Gastrocnemius medialis (tissue), 4 donors: ENCODE data around the gene YWHAH.

Source experiments
- POLR2A ChIP-seq, 2 donors: fragments of 450-650 bp; IDR thresholded peaks; one replicate each; pipeline ENCODE4 v1.6.1; 2017; ENCODE audit warnings: antibody characterized with exemption in 2 of 2, mild to moderate bottlenecking in 2 of 2, moderate library complexity in 2 of 2
- TF ChIP-seq, protein P1 (sequence below), 5 experiments: fragments of 450-650 bp in 3 of 5; fragments of 200-600 bp in 2 of 5; sonication (generic) in 2 of 5; IDR thresholded peaks in 4 of 5; conservative IDR thresholded peaks in 1 of 5; 1 replicate in 4 of 5; 2 replicates in 1 of 5; pipeline ENCODE4 v1.5.1; 2016 to 2019; ENCODE audit warnings: antibody characterized with exemption in 5 of 5, mild to moderate bottlenecking in 3 of 5, moderate library complexity in 3 of 5

DNA sequence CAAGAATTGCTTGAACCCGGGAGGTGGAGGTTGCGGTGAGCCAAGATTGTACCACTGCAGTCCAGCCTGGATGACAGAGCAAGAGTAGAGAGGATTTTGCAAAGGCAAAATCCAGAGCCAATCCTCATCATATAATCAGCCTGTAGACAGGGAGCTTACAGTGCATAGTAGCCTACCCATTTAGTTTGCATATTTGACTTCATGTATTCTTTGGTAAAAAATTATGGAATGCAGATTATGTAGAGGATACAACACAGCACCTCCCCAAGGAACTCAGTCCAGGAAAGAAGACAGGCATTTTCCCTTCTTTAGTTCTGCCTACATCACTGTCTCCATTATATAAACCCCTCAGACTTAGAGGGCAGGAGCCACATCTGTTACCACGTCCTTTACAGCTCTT lies 39.7 kb upstream of the YWHAH start:
- TF ChIP-seq, protein P1, sequence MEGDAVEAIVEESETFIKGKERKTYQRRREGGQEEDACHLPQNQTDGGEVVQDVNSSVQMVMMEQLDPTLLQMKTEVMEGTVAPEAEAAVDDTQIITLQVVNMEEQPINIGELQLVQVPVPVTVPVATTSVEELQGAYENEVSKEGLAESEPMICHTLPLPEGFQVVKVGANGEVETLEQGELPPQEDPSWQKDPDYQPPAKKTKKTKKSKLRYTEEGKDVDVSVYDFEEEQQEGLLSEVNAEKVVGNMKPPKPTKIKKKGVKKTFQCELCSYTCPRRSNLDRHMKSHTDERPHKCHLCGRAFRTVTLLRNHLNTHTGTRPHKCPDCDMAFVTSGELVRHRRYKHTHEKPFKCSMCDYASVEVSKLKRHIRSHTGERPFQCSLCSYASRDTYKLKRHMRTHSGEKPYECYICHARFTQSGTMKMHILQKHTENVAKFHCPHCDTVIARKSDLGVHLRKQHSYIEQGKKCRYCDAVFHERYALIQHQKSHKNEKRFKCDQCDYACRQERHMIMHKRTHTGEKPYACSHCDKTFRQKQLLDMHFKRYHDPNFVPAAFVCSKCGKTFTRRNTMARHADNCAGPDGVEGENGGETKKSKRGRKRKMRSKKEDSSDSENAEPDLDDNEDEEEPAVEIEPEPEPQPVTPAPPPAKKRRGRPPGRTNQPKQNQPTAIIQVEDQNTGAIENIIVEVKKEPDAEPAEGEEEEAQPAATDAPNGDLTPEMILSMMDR (IDR thresholded peaks at IDR 0.05 in 4 of 5, conservative IDR thresholded peaks at IDR 0.05 in 1 of 5) = no peak
- TF ChIP-seq POLR2A (IDR thresholded peaks at IDR 0.05) = no peak
